CD4-positive, alpha-beta T cell treated with Interleukin-6 at 100 ng/mL for 8 hours (primary cell): ENCODE measurements around the gene STK4.

Experiments
- DNase-seq: peaks from one replicate; pipeline ENCODE4 v3.0.0-alpha.2; 2020; ENCODE audit warnings: mixed read lengths, low spot score

Gene STK4

GRCh38 chr20:45029884-45030283 is 63.6 kb downstream of the STK4 start:
- DNase-seq = no peak

- no peak for DNase-seq
Measured at GRCh38 chr20:45032276-45032675, 66.0 kb downstream of the STK4 start.

GRCh38 chr20:45032781-45033180 is 66.5 kb downstream of the STK4 start:
- no peak for DNase-seq

- DNase-seq = no peak
Measured at GRCh38 chr20:45034436-45034835, 68.1 kb downstream of the STK4 start.

- no peak for DNase-seq
Measured at GRCh38 chr20:45036044-45036755, 69.9 kb downstream of the STK4 start.

DNA sequence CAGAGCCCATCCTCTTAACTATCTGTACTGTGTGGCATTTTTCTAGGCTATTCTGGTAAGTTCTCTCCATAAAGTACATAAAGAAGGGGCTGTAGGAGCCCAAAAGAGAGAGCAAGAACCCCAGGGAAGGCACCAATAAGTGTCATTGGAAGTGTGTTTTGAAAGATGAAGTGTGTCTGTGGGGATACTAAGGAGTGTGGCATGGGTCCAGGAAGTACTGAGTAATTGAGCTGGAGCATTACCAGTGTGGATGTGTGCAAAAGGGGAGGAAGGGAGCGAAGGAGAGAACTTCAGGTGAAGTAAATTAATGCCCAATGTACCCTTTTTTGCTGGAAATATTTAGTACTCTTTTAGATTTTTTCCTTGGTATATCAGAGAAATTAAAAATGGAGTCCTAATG is 70.7 kb downstream of the STK4 start:
- no peak for DNase-seq

- no peak for DNase-seq
Measured at GRCh38 chr20:45037635-45038034, 71.3 kb downstream of the STK4 start.

DNA sequence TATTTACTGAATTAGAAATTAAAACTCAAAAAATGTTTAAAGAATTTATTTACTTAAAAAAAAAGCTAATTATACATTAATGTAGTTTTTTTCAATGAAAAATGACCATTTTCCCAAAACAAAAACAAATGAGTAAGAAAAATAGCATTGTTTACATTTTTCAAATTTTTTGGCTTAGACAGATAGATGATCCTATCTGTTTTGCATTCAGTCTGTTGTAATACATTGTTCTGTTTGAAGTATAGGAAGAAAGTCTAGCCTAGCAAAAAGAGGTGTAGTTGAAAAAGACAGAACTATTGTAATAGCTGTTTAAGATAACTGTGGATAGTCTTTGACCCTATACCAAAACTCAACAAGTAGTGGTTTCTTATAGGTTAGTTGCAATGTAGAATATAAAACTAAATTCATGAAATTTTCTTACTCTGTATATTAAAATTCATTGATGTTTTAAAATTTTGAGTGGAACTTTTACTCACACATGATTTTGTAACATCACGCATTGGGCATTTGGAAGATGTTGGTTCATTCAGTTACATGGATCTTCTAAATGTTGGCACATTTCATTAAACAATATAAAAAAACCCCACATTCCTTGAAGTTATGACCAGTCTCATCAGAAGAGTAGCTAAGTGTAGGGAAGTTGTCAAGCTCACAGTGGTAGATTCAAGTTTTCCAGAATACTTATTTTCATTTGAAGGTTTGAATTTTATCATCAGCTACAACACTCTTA is 72.6 kb downstream of the STK4 start:
- DNase-seq = no peak

DNA sequence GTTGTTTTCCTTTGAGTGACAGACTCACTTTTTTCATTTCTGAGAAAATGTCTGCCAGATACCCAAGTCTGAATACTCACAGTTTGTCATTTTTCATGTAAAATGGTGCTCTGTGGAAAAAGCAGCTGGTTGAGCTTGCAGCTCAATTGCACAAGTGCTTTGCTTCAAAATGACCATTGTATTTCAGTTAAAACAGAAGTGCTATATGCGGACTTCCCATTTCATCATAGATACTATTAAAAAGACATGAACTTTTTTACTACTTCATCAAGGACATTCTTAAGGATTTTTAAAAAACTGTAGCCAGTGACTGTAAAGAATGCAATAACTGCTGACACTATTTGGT is 73.1 kb downstream of the STK4 start:
- DNase-seq = no peak

- peak; percentile 15 for DNase-seq
Measured at GRCh38 chr20:45041464-45042337, 75.4 kb downstream of the STK4 start.

DNA sequence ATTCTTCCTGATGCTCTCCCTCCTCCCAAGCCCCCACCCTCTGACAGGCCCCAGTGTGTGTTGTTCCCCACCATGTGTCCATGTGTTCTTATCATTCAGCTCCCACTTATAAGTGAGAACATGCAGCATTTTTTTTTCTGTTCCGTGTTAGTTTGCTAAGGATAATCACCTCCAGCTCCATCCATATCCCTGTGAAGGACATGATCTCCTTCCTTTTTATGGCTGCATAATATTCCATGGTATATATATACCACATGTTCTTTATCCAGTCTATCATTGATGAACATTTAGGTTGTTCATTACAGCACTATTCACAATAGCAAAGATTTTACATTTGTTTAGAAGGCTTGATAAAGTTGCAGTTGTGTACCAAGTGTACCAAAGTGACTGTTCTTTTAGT is 76.7 kb downstream of the STK4 start:
- DNase-seq = no peak

GRCh38 chr20:45044084-45044573 is 77.8 kb downstream of the STK4 start:
- DNase-seq = peak; percentile 66

DNA sequence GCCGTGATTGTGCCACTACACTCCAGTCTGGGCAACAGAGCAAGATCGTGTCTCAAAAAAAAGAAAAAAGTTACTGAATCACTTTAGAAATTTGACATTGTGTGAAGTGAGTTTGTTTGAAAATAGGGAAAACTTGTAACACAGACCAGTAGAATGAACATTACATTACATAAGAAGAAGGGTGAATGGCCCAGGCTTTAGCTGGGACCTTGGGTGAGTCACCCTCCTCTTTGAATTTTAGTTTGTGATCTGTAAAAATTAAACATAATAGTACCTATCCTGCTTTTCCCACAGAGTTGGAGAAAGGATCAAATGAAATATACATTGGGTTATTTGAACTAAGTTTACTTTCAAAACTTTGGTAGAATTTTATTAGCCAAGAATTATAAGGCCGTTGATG is 78.3 kb downstream of the STK4 start:
- no peak for DNase-seq

DNA sequence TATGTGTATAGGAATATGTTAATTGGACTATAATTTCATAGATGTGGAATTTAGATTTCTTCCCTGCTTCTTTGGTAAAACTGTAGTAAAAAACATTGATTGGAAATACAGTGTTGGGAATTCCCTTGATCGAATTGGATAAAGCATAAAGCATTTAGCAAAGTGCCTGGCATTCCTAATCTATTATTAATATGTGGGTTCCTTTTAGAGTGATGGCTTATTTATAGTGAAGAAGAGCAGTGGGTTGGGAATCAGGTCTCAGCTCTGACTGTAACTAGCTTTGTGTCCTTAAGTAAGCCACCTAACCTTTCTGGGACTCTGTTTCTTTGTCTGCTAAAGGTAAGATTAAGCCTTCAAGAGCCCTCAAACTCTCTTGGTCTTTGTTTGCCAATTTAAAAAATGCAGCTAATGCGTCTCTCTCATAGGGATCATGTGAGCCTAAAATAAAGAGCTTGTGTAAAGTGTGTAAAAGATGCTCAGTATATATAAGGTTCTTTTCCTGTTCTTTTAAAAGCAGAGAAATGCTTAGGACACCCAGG is 81.3 kb downstream of the STK4 start:
- no peak for DNase-seq

DNA sequence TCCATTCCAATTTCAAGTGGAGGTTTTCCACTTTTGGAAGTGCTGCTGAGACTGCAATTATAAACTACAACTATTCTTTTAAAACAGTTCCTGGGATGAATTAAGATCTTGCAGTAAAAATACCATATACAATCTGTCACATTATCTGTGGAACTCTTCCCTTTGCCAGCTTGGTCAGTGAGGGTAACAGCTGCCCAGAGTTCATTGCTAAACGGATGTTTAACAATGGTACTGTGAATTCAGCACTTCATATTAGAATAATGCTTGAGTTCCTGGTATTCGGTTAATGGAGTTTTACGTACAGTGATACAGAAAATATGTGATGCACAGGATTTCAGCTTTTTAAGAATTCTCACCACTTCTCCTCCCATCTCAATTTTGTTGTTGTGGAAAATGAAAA is 83.1 kb downstream of the STK4 start:
- no peak for DNase-seq

DNA sequence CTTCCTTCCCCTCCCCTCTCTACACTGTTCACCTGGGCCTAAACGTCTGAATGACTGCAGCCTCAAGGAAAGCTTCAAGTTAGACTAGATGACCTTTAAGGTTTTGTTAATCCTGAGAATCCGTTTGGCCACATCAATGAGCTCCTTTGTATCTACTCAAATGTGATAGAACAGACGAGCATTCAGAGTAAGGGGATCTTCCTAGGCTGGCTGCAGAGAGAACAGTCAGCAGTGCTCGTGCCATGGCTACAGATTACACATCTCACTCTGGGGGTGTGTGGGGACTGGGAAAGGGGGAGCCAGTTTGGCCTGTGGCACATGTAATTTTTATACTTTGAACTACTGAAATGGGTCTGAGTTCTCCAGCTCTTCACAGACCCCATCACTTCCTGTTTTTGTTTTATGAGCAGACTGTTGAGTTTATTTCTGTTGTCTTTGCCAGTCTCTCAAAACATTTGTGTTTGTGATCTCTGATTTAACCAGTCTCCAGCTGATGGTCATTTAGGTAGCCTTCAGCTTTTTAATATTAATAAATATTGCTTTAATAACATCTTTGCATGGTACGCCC is 83.7 kb downstream of the STK4 start:
- no peak for DNase-seq

DNA sequence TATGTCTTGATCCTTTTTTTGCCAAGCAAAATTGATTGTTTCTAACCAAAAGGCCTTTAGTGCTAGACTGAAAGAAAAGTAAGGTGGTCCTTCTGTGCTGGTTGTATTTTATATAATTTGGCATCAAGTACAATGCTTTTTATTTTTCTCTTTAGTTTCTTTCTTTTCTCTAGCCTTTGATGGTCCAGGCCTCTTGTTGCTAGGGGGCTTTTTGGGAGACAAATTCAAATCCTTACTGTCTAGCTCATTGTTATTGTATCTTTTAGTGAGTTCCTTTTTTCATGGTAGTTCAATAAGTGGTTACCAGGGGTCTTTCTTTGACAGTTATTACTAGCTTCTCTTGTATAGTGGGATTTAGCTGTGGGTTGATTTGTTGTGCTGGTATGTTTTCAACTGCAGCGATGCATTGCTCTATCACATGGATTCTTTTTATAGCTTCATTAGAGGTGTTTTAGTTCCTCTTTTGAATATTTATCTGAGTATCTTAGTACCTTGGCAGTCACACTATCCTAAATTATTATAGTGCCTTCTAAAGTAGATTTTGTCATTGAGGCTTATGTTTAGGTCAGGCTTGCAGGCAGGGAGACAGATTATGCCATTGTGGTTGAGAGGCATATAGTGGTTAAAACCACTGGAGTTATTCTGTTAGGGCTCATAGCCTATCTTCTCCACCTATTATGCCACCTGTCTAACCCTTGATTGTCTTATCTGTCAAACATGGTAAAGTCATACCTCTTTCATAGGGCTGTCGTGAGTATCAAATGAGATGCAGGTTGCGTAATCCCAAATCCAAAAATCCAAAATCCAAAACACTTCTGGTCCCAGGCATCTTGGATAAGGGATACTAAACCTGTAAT is 85.1 kb downstream of the STK4 start:
- DNase-seq = no peak

GRCh38 chr20:45052698-45053429 is 86.6 kb downstream of the STK4 start:
- DNase-seq = peak; percentile 33

- DNase-seq = no peak
Measured at GRCh38 chr20:45053430-45054351, 87.4 kb downstream of the STK4 start.
